ENCODE data around the gene ZFYVE26.

- TF ChIP-seq POLR2A (IDR thresholded peaks at IDR 0.05) (no peak), CTCF (IDR thresholded peaks at IDR 0.05) (no peak)
Observed at GRCh38 chr14:67776653-67777322, 39.6 kb downstream of the ZFYVE26 start.
